HG03139 (cell line): ENCODE results near the gene RAPGEF4.

Experiments used
- ATAC-seq: cut with Tn5 transposase; IDR thresholded peaks from one replicate; pipeline ENCODE4 v1.9.1; 2021; ENCODE audit not compliant: unreplicated experiment

RAPGEF4 gene

DNA sequence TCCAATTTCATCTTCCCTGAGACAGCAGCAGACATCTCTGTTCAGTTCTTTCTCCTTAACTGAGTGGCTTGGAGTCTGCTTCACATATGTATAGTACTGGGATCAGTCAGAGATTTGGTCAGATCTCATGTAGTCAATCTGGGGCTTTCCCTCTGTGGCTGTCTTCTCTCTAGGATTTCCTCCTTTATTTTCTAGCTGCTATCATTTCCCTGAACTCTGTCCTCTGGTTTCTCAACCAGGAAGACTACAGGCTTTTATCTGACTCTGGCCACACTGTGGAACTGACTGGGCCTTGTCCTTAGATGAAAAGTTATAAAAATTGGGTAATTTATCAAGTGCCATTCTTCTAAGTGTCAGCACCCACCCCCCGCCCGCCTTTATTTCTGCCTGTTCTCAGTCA, 121.0 kb downstream of the RAPGEF4 start:
- ATAC-seq, result no peak

DNA sequence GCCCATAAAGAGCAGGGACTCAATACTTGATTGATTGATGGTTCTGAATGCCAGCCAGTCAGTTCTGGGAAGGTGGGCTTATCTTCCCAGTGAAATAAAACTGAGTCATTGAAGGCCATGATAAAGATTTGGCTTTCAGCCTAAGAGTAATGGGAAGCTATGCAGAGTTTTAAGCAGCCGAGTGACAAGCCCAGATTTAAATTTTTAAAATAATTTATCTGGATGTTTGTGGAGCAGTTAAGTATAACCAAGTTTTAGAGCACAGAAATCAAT, 122.8 kb downstream of the RAPGEF4 start:
- ATAC-seq, result no peak

DNA sequence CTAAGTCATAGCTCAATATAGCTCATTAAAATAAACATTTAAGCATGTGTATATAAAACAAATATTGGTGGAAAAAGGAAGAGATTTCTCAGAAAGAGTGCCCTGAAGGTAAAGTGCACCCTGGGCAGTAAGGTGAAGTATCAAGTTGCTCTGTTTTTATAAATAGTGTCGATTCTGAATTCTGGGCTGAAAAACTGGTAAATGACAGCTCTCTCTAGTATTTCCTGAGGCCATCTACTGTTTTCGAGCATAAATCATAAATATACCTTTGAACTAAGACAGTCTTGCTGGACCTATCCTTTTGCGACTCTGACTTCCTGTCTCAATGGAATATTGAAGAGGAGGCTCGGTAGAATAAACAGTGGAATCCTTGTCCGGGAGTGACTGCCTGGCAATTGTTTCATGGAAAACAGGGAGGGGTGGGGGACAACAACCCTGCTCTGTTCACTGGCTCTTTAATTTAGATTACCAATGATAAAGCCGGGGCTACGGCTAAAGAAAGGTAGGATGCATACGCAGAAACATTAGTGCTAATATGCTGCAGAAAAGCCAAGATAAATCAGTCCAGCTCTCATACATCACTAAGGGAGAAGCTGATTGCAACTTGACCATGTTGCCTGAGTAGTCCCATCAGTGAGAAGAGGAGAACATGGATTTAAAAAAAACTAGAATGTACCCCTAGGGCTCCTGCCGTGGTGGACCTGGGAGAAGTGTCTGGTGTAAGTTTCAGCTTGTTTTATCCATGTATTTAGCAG, 124.1 kb downstream of the RAPGEF4 start:
- no peak for ATAC-seq

DNA sequence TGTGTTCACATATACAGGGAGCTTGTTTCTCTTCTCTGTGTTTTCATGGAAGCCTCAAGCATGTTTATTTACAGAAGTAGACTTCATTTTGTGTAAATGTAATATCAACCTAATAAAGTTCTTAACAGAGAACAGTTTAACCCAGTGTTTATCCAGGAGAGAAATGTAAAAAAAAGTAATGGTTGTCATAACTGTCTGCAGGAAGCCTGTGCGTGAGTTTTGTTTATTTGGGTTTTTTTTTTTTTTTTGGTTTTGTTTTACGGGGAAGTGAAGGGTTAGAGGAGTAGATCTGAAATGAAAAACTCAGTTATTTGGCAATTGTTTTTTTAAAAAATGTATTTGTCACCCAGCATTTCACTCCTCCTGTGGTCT, 124.7 kb downstream of the RAPGEF4 start:
- ATAC-seq, result no peak

DNA sequence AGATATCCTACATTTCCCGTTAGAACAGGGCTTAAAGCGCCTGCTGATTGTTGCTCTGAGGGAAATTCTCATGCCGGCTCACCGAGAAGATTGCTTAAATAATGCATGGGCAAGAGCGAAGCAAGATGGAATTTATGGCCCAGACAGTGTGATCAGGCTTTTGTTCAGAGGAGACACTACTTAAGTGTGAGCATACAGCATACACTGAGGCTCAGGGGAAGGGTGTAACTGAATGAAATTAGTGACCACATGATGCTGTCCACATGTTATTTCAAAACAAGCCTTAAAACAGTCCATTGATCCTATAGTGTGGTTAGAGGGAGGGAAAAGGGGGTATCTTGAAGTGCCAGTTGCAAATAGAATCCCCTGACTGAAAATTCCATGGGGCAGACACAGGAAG, 125.5 kb downstream of the RAPGEF4 start:
- ATAC-seq, result no peak

DNA sequence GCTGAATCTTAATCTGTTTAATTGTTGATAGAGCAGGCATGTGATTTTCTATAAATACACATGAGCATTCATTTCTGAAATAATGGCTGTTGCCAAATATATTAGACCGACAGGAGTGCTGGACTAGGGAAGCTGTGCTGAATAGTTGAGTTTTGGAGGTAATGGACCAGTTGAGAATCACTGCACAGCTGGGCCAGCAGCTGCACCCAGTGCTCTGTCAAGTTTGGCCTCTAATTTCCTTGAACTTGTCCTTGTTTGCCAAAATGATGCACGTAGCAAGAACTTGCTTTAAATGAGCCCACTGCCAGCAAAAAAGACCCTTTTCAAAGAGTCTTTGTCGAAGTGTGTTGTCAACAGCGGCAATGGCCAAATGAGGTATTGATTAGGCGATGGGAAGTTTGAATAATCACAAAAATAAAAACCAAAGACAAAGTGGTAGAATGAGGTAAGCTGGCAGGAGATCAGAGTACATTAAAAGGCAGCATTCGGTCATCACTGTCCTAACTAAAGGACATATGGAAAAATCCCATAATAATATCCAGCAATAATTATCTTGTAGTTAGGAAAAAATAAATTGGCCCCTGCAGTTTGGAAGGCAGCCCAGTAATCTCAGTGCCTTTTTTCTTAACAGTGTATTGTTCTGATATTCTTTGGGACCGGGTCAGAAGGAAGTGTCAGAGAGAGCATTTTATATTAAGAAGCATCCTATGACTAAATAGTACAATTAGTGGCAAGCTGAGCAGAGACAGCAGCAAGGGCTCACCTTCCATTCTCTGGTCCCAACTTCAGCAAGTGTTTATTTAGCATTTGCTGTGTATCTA, 126.2 kb downstream of the RAPGEF4 start:
- no peak for ATAC-seq

DNA sequence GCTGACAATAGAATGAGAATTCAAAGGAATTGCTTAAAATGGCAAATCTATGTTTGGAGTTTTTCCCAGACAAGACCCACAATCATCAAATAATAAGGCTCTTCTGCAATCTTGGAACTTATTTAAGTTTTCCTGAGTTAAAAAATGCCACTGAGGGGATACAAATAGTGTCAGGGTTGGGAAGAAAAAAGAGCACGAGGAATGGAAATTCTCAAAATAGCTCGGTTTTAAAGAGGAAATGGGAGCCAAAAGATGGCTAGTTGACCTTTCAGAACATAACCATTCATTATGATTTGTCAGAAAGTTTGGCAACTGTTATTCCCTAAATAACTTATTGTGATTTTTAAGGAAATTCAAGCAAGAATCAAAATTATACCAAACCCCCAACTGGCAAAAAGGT, 127.7 kb downstream of the RAPGEF4 start:
- ATAC-seq, result no peak

DNA sequence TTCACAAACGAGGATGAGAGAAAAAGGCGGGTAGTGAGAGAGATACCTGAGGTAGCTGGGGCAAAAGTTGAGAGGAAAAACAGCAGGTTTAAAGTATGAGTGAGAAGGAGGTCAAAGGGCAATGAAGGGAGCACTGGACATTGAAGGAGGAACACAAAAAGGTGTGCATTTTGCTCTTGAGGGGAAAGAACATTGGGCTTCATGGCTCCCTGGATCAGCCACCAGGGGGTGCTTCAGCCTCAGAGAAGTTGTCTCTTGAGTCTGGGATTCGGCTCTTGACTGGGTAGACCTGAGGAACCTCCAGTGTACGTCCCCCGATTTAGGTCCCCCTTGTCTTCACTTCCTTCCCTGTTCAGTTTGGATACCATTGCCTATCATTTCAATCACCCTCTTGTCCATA, 128.5 kb downstream of the RAPGEF4 start:
- ATAC-seq, result no peak

DNA sequence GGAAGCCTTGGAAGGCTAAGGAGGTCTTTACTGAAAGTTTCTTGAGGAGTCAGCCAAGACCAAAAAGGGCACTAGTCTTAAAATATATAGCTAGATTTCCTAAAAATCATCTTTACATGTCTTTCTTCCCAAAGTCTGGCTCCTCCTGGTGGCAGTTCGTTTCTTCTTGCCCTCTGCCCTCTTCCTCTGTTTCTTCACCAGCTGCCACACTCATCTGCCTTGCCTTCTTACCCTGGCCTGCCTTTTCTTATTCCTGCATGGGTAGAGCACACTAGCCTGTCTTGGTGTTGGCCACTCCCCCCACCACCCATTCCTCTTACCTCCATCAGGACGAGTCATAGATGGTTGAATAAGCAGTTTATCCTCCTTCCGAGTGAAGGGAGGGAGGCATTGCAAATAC, 129.8 kb downstream of the RAPGEF4 start:
- ATAC-seq, result no peak

DNA sequence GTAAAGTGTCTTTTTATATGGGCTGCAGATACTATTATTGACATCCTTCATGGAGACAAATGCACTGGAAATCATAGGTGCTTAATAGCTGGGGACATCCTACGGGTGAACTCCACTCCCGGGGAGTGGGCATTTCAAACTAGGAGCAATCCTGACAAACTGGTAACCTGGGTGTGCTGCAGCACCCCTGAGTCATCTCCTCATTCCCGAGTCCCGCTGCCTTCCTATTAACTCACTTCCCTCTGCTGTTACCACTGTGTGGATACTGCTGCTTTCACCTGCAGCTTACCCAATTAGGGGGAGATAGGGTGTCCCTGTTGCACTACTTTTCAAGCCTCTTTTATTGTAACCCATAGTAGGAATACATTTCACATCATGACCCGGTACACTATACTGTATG, 134.2 kb downstream of the RAPGEF4 start:
- no peak for ATAC-seq

DNA sequence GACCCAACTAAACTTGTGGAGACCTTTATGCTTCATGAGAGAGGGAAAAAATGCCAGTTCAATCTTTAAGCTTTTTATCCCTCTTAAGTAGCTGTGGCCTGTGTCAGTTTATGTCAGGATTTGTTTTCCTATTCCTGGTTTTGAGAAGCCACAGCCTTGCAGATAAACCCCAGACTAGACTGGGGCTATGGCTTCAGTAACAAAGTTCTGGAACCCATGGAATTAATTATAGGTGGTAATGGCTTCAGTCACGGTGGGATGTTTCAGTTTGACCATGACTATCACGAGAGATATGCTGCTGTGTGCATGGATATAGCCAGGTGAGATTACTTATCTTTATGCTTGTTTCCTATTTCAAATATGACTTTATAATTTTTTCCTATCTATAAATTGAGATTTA, 134.8 kb downstream of the RAPGEF4 start:
- no peak for ATAC-seq

DNA sequence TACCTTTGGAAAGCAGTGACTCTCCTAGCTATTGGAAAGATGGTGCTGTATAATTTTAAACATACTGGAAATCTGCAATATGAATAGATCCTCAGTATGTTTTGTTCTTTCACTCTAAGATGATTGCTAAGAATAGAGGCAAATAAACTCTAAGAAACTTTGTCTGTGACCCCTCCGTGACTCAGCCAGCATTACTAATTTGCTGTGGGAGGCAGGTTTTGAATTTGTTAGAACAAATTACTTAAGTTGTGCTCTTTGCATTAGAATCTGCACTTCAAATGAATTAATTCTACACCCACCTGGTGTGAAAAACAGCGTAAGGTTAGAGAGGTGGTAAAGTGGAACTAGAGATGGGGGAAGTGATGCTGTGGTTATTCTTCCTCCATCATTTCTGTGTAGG, 142.2 kb downstream of the RAPGEF4 start:
- no peak for ATAC-seq

DNA sequence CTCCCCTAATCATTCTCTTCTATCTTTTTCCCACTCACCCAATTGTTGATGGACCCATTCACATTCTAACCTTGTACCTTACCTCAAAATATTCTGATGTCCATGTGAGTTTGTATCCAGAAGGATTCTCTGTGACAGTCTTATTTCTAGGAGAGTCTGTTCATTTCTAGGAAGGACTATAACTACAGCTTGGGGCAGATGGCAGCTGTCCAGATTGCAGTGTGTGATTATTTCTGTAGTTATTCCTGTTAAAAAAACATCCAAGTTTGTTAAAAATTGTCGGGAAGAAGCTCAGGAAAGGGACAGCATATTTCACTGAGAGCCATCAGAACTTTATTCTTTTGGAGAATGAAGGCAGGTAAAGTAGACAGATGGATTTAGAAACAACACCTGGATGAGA, 142.6 kb downstream of the RAPGEF4 start:
- no peak for ATAC-seq

DNA sequence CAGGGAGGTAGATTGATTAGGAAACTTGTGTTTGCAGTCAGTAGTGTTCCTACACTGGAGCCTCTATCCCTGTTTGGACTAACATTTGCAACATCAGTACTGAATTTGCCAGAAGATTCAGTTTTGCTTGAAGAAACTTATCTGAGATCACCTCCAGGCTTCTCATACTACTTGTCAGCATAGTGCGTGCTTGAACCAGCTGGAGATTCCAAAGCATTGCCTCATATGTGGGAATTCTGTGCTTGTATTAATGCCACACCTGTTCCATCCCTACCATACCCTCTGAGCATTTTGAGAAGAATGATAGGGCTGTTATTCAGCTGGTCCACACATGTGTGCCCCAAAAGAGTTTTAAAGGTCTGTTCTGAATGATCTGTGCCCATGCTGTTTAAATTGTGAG, 148.7 kb downstream of the RAPGEF4 start:
- no peak for ATAC-seq

DNA sequence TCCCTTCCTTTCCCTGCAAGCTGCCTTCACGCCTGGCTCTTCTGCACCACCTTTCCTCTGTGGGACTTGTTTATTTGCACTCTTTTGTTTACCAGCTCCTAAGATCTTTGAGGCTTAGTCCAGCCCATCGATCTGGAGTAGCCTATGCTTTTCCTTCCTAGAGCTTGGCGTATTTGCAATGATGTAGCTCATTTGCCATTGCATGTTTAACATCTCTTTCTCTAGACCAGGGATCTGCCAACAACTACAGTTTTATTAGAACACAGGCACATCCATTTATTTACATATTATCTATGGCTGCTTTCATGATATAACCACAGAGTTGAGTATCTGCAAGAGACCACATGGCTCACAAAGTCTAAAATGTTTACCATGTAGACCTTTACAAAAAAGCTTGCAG, 150.4 kb downstream of the RAPGEF4 start:
- no peak for ATAC-seq

DNA sequence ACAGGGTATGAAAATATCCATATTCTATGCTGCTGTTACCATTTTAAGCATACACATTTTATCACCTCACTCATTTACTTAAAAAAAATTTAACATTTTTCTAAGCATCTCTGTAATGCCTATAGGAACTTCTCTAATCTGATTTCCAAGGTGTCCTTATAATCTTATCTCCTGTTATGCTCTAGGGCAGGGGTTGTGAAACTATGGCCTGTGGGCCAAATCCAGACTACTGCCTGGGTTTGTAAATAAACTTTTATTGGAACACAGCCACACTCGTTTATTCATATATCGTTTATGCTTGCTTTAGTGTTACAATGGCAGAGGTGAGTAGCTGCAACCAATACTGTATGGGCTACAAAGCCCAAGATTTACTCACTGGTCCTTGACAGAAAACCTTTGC, 151.6 kb downstream of the RAPGEF4 start:
- ATAC-seq, result no peak

DNA sequence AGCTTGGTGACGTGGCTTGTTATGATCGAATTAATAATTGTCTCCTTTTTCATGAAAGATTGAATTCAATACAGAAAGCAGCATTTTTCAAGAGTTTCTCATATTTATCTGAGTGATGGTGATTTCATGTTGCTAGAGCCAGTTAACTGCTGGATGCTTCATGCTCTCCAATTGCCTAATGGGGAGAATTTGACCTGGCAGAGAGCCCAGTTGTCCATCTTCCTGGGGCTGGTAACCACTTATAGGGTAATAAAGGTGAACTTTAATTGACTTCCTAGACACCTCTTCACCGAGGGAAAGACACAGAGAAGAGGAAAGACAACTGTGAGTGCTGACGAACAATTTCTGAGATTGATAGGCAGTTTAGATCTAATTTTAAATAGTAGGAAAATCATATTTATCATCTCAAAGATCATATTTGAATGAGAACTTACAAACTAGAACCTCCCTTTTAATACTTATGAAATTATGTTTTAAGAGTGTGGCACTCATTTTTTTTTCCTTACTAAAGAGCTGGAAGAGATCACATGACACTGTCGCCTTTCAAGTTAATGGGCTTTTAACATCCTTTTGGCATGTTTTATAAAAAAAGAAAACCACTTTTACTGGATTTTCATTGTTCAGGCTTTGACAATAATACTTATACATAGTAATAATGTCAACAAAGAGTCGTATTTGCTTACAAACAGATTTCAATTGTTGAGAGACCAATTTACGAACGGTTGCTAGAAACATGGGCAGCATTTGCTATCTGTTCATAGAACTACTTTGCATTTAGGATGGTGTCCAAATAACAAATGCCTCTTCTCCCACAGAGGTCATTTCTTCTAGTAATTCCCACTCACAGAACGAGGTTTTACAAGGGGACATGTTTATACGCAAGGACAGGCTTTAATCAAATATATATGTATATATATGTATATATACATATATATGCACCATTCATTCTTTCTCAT, 153.3 kb downstream of the RAPGEF4 start:
- no peak for ATAC-seq

DNA sequence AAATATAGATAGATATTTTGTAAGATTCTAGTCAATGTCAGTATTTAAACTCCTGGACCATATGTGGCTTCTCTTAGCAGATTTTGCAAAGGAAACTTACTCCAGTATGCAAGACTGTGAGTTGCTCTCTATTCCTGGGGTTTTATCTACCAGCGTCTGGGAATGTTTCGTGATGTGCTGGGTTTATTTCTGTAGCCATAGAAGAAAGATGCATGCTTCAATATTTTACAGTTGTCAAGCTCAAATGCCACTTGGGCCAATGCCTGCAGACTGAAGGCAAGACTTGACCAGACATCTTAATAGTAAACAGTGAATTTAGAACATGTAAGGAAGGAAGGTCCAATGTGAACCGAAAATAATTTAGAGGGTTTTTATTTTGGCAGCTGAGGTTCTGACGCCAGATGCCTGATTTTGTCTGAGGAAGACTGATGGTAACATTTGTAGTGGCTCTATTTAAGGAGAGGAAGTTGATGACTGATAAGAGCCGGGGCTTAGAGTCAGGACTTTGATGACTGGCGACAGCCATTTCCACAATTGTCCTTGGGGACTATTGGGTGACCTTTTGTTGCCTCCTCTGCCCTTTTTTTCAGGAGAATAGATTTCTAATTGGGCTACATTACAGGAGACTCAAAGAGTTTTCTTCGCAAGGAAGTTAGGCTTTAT, 154.3 kb downstream of the RAPGEF4 start:
- ATAC-seq, result no peak

DNA sequence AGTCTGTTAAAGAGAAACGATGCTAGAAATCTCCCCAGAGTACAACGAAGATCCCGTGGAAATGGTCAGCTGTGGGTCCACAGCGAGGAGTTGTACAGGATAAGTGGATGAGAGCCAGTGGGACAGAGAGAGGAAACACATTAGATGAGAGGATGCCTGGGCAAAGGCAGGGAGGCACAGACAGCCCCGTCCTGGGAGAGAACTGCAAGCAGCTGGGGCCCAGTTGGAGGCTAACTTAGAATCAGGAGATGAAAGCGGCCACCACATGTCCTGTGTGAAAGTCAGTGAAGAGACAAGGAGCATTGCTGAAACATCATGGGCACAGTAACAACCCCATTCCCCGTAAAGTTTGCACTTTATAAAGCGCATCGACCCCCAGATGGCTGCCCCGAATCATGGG, 157.5 kb downstream of the RAPGEF4 start:
- no peak for ATAC-seq

DNA sequence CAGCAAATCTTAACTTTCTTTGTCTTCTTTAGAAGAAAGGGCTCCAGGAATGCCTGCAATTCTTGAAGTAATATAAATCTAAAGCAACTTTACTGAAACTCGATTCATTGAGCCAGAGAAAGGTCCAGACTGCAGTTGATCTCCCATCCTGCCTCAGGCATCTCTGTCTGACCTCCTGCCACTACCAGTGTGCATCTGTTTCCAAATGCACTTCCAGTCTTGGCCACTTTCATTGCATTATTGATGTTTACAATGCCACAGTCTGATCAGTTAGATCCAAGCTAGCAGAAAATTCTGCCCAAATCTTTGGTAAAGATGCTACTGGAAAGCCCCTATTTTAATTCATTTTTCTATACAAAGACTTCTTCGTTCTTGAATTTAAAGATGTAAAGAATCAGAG, 158.0 kb downstream of the RAPGEF4 start:
- ATAC-seq, result no peak

DNA sequence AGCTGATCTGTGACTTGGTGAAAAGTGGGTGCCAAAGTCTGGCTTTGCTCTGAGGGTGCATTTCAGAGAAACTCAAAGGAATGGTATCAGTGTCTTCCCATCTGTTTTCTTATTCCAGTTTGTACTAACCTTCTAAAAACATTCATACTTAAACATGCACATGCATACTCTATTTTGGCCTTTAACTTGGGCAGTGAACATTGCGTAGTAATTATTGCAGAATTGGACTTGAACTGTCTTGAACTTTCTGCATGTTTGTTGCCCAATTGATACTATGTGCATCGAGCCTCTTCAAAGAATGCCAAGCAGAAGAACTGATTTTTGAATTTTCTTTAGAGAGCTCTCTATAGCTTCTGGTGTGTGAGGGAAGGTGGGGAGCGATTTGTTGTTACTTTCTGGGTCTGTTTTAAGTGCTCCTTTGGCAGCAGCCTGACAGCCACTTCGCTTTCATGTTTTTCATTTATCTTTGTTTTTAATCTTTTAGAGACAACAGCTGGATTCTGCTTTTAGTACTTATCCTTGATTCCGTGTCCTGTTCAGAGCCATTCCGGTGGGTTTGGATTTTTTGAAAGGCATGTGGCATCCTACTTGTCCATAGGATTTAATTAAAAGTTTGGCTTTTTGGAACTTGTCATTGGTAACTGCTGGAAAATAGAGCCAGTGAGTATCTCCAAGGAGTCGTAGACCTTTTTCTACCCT, 159.2 kb downstream of the RAPGEF4 start:
- no peak for ATAC-seq
